ENCODE results near the gene PSMC1.

- no peak for TF ChIP-seq CTCF (IDR thresholded peaks at IDR 0.05)
- no peak for TF ChIP-seq POLR2A (IDR thresholded peaks at IDR 0.05)
These were observed 60.9 kb downstream of the PSMC1 start for GRCh38 chr14:90317286-90317685.
